Measurements from ENCODE around the gene HDGF. TPM values are rescaled to one million over a fixed set of nuclear protein-coding genes. Genes with fewer than 3 reads are reported as not detected.

The HDGF gene
- 207 and 480 TPM in 2 replicates for total RNA-seq
- polyA plus RNA-seq = 176 and 238 TPM in 2 replicates

- no peak for DNase-seq (ENCODE audit: low read depth in 1 of 2, low spot score in 1 of 2)
- Histone ChIP-seq H3K4me3 (peak within 1 kb of the TSS; percentile 72), H3K27me3 (no peaks in the 10 kb centered on the region), H3K27ac (peak within 1 kb of the TSS; percentile 100), H3K4me1 (ENCODE audit: low read depth) (peaks cover 35% of the 10 kb centered on the region), H3K9me3 (ENCODE audit: low read depth) (no peaks in the 10 kb centered on the region), H3K36me3 (no peaks in the 10 kb centered on the region)
- TF ChIP-seq CTCF (IDR thresholded peaks at IDR 0.05; ENCODE audit: low read depth, low read length) = no peak
Measured at GRCh38 chr1:156751451-156751756, at the start of gene HDGF. TSS of gene HDGF (minus strand) at chr1:156751675. CDS start at chr1:156751429, 246 bp downstream.

- peak; percentile 83 for TF ChIP-seq CTCF (IDR thresholded peaks at IDR 0.05; ENCODE audit: low read depth, low read length)
Measured at GRCh38 chr1:156797212-156797871, 45.9 kb upstream of the HDGF start.

GRCh38 chr1:156796340-156797097, 45.0 kb upstream of the HDGF start:
- Histone ChIP-seq H3K36me3 (peaks cover 69% of the 10 kb centered on the region), H3K9me3 (ENCODE audit: low read depth) (no peaks in the 10 kb centered on the region), H3K27me3 (no peaks in the 10 kb centered on the region), H3K27ac (peak overlapping the region; percentile 61), H3K4me3 (no peak overlapping the region), H3K4me1 (ENCODE audit: low read depth) (peaks cover 11% of the 10 kb centered on the region)
- no peak for DNase-seq (ENCODE audit: low read depth in 1 of 2, low spot score in 1 of 2)
- TF ChIP-seq CTCF (IDR thresholded peaks at IDR 0.05; ENCODE audit: low read depth, low read length) = no peak

More at GRCh38 chr1:156797212-156797871, 45.9 kb upstream of the HDGF start:
- Histone ChIP-seq H3K9me3 (ENCODE audit: low read depth) (no peaks in the 10 kb centered on the region), H3K27ac (peak overlapping the region; percentile 61), H3K36me3 (peaks cover 64% of the 10 kb centered on the region), H3K4me3 (no peak overlapping the region), H3K27me3 (no peaks in the 10 kb centered on the region), H3K4me1 (ENCODE audit: low read depth) (peaks cover 14% of the 10 kb centered on the region)
- peak; percentile 50 to 57 for DNase-seq (ENCODE audit: low read depth in 1 of 2, low spot score in 1 of 2)

GRCh38 chr1:156795787-156796186, 44.3 kb upstream of the HDGF start:
- Histone ChIP-seq H3K27me3 (no peaks in the 10 kb centered on the region), H3K9me3 (ENCODE audit: low read depth) (no peaks in the 10 kb centered on the region), H3K27ac (peak overlapping the region; percentile 61), H3K36me3 (peaks cover 73% of the 10 kb centered on the region), H3K4me1 (ENCODE audit: low read depth) (peaks cover 5% of the 10 kb centered on the region), H3K4me3 (no peak overlapping the region)
- no peak for TF ChIP-seq CTCF (IDR thresholded peaks at IDR 0.05; ENCODE audit: low read depth, low read length)
- DNase-seq (ENCODE audit: low read depth in 1 of 2, low spot score in 1 of 2) = no peak

GRCh38 chr1:156795374-156795733, 43.9 kb upstream of the HDGF start:
- no peaks in the 10 kb centered on the region for H3K27me3 ChIP-seq
- H3K27ac ChIP-seq = peak overlapping the region; percentile 61
- TF ChIP-seq CTCF (IDR thresholded peaks at IDR 0.05; ENCODE audit: low read depth, low read length) = no peak
- H3K9me3 ChIP-seq (ENCODE audit: low read depth) = no peaks in the 10 kb centered on the region
- no peak for DNase-seq (ENCODE audit: low read depth in 1 of 2, low spot score in 1 of 2)
- H3K36me3 ChIP-seq = peaks cover 69% of the 10 kb centered on the region
- no peak overlapping the region for H3K4me3 ChIP-seq
- peaks cover 1% of the 10 kb centered on the region for H3K4me1 ChIP-seq (ENCODE audit: low read depth)
